ENCODE data around the gene ZNF135. TPM values are rescaled to one million over a fixed set of nuclear protein-coding genes. Genes with fewer than 3 reads are reported as not detected.

Gene ZNF135
- total and polyA plus RNA-seq, 10 of the 15 experiments (the other 5 are each of a cell fraction or from before 2014, with no cell fraction given) = 0.04 TPM; not detected in 9

- TF ChIP-seq ZNF24 (IDR thresholded peaks at IDR 0.05) = no peak
These were observed 32.3 kb downstream of the ZNF135 start (continued) for GRCh38 chr19:58091251-58091995.

DNA sequence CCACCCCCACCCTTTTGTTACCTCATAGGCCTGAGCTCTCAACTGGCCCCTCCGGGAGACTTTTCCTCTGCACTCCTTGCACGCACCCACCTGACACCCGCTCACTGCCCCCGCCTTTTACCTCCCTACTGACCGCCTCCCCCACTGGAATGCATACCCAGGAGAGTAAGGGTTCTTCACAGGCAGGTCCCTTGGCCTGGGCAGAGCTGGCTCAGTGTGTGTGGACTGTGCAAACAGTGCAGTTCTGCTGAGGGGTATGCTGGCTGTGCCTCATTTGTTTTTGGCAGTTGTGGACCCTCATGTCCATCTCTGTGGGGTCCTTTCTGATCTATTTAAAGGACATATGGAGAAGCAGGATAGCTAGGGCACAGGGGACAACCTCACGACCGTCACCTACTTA lies 34.0 kb downstream of the ZNF135 start:
- 73% methylated on average over 7 of the region's 7 CpGs for WGBS (ENCODE audit: insufficient coverage, insufficient replicate concordance, low lambda C conversion rate, missing lambda C conversion rate)
- Histone ChIP-seq H3K27me3 (replicated peaks in 1 of 2; ENCODE audit: control insufficient read depth in 2 of 2, insufficient read depth in 2 of 2, low read length in 1 of 2) (no peaks in the 10 kb centered on the region), H3K27ac (ENCODE audit: control insufficient read depth, insufficient read depth) (no peak overlapping the region), H3K9ac (ENCODE audit: control insufficient read depth, insufficient read depth, low read length) (no peak overlapping the region), H3K9me3 (replicated peaks; ENCODE audit: control insufficient read depth, insufficient read depth, low read length) (peaks cover 8% of the 10 kb centered on the region; the same call in 2 of the 3 replicates), H3K4me1 (ENCODE audit: control insufficient read depth, insufficient read depth, low read length) (no peaks in the 10 kb centered on the region), H3K4me3 (no peak overlapping the region), H2AFZ (ENCODE audit: control insufficient read depth, low read depth, low read length) (no peak overlapping the region), H4K20me1 (ENCODE audit: control insufficient read depth, insufficient read depth) (no peaks in the 10 kb centered on the region), H3K79me2 (ENCODE audit: control insufficient read depth, insufficient read depth, low read length) (no peaks in the 10 kb centered on the region), H3K36me3 (ENCODE audit: control insufficient read depth in 2 of 2, insufficient read depth in 2 of 2, low read length in 1 of 2) (no peaks in the 10 kb centered on the region), H3K4me2 (ENCODE audit: control insufficient read depth, insufficient read depth) (no peak overlapping the region)
- TF ChIP-seq NR2F1 (conservative IDR thresholded peaks at IDR 0.05) = no peak
- no peak for TF ChIP-seq CHD1 (IDR thresholded peaks at IDR 0.05; ENCODE audit: low read depth, low read length)
- TF ChIP-seq E4F1 (IDR thresholded peaks at IDR 0.05; ENCODE audit: borderline replicate concordance, partially characterized antibody) = no peak
- TF ChIP-seq SMARCA5 (IDR thresholded peaks at IDR 0.05) = no peak
- no peak for TF ChIP-seq ZNF24 (IDR thresholded peaks at IDR 0.05)
- TF ChIP-seq, protein P1, sequence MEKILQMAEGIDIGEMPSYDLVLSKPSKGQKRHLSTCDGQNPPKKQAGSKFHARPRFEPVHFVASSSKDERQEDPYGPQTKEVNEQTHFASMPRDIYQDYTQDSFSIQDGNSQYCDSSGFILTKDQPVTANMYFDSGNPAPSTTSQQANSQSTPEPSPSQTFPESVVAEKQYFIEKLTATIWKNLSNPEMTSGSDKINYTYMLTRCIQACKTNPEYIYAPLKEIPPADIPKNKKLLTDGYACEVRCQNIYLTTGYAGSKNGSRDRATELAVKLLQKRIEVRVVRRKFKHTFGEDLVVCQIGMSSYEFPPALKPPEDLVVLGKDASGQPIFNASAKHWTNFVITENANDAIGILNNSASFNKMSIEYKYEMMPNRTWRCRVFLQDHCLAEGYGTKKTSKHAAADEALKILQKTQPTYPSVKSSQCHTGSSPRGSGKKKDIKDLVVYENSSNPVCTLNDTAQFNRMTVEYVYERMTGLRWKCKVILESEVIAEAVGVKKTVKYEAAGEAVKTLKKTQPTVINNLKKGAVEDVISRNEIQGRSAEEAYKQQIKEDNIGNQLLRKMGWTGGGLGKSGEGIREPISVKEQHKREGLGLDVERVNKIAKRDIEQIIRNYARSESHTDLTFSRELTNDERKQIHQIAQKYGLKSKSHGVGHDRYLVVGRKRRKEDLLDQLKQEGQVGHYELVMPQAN (conservative IDR thresholded peaks at IDR 0.05) = no peak
- no peak for TF ChIP-seq SRF (IDR thresholded peaks at IDR 0.05; ENCODE audit: low read depth in 2 of 2, low read length in 2 of 2)
- TF ChIP-seq IKZF2 (IDR thresholded peaks at IDR 0.05) = no peak
- TF ChIP-seq PBX3 (IDR thresholded peaks at IDR 0.05; ENCODE audit: insufficient replicate concordance, low read depth, low read length) = no peak
- TF ChIP-seq CHD4 (IDR thresholded peaks at IDR 0.05) = no peak
- TF ChIP-seq TCF7 (IDR thresholded peaks at IDR 0.05; ENCODE audit: borderline replicate concordance) = no peak
- TF ChIP-seq ETV6 (conservative IDR thresholded peaks at IDR 0.05 in 1 of 2, IDR thresholded peaks at IDR 0.05 in 1 of 2; ENCODE audit: borderline replicate concordance in 1 of 2, low read depth in 1 of 2) = no peak
- TF ChIP-seq POLR2AphosphoS2 (IDR thresholded peaks at IDR 0.05; ENCODE audit: low read depth, low read length) = no peak
- ChIA-PET RAD21 (ENCODE audit: unreplicated experiment) (no interaction called here), SMC1A (ENCODE audit: uncharacterized antibody, unreplicated experiment) (no interaction called here), CTCF (no interaction called here), POLR2A (no interaction called here)
- intact Hi-C loops (cut with micrococcal nuclease; ENCODE audit: unreplicated experiment) = no loop called here
- in situ Hi-C loops (cut with MboI) = no loop called here
- DNase-seq (ENCODE audit: low read depth, low spot score) (no peak), FAIRE-seq (no peak), ATAC-seq (no peak)
- BruUV-seq (replicated peaks) = no TSS peak
